ENCODE data around the gene ZNF423.

The ZNF423 gene

GRCh38 chr16:49473773-49474172, 382.1 kb downstream of the ZNF423 start:
- TF ChIP-seq, protein P1, sequence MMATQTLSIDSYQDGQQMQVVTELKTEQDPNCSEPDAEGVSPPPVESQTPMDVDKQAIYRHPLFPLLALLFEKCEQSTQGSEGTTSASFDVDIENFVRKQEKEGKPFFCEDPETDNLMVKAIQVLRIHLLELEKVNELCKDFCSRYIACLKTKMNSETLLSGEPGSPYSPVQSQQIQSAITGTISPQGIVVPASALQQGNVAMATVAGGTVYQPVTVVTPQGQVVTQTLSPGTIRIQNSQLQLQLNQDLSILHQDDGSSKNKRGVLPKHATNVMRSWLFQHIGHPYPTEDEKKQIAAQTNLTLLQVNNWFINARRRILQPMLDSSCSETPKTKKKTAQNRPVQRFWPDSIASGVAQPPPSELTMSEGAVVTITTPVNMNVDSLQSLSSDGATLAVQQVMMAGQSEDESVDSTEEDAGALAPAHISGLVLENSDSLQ (IDR thresholded peaks at IDR 0.05): no peak
- TF ChIP-seq TARDBP (IDR thresholded peaks at IDR 0.05) (no peak), ARNT (IDR thresholded peaks at IDR 0.05) (no peak), LEF1 (IDR thresholded peaks at IDR 0.05; ENCODE audit: borderline replicate concordance) (no peak), L3MBTL2 (conservative IDR thresholded peaks at IDR 0.05) (no peak), FOXK2 (IDR thresholded peaks at IDR 0.05) (no peak), SUZ12 (IDR thresholded peaks at IDR 0.05) (no peak), FOXM1 (IDR thresholded peaks at IDR 0.05; ENCODE audit: borderline replicate concordance) (no peak), CTBP1 (IDR thresholded peaks at IDR 0.05; ENCODE audit: borderline replicate concordance) (no peak), NFRKB (IDR thresholded peaks at IDR 0.05) (no peak), ZNF384 (IDR thresholded peaks at IDR 0.05) (no peak), BHLHE40 (IDR thresholded peaks at IDR 0.05; ENCODE audit: borderline replicate concordance) (no peak), SP1 (IDR thresholded peaks at IDR 0.05) (no peak), FOXA1 (IDR thresholded peaks at IDR 0.05) (no peak), ELF4 (IDR thresholded peaks at IDR 0.05) (no peak), HDGF (IDR thresholded peaks at IDR 0.05; ENCODE audit: borderline replicate concordance) (no peak)
- ChIA-PET CTCF (no interaction called here), POLR2A (no interaction called here)
- DNase-seq (ENCODE audit: extremely low spot score): no peak

GRCh38 chr16:49473131-49473530, 382.8 kb downstream of the ZNF423 start:
- no peak for TF ChIP-seq CTBP1 (IDR thresholded peaks at IDR 0.05; ENCODE audit: borderline replicate concordance)
- TF ChIP-seq FOXM1 (IDR thresholded peaks at IDR 0.05; ENCODE audit: borderline replicate concordance): no peak
- TF ChIP-seq SP1 (IDR thresholded peaks at IDR 0.05): no peak
- TF ChIP-seq, protein P1 (IDR thresholded peaks at IDR 0.05): no peak
- TF ChIP-seq TARDBP (IDR thresholded peaks at IDR 0.05): no peak
- no peak for TF ChIP-seq L3MBTL2 (conservative IDR thresholded peaks at IDR 0.05)
- TF ChIP-seq FOXK2 (IDR thresholded peaks at IDR 0.05): no peak
- no peak for TF ChIP-seq ARNT (IDR thresholded peaks at IDR 0.05)
- TF ChIP-seq FOXA1 (IDR thresholded peaks at IDR 0.05): no peak
- TF ChIP-seq LEF1 (IDR thresholded peaks at IDR 0.05; ENCODE audit: borderline replicate concordance): no peak
- TF ChIP-seq ZNF384 (IDR thresholded peaks at IDR 0.05): no peak
- no peak for TF ChIP-seq HDGF (IDR thresholded peaks at IDR 0.05; ENCODE audit: borderline replicate concordance)
- no peak for TF ChIP-seq SUZ12 (IDR thresholded peaks at IDR 0.05)
- TF ChIP-seq NFRKB (IDR thresholded peaks at IDR 0.05): no peak
- TF ChIP-seq ELF4 (IDR thresholded peaks at IDR 0.05): no peak
- TF ChIP-seq BHLHE40 (IDR thresholded peaks at IDR 0.05; ENCODE audit: borderline replicate concordance): no peak

DNA sequence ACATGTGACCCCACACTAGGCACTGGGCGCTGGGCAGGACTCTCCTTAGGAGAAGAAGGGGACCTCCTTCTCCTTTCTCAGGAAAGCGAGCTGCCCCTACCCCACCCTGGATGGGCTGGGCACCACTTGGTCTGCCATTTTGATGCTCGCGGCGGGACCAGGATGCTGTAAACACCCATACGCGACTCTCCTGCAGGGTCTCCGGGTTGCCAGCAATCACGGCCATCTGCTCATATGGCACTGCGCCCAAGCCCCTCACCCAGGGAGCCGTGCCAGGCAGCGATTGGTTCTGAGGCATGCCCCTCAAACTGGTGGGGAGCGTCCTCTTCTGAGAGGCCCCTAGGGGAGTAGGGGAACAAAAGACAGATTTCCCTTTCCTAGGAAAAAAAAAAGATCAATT, 383.3 kb downstream of the ZNF423 start:
- CTCF ChIA-PET: no interaction called here
- POLR2A ChIA-PET: no interaction called here
- DNase-seq (ENCODE audit: extremely low spot score): no peak
- TF ChIP-seq FOXK2 (IDR thresholded peaks at IDR 0.05) (no peak), FOXM1 (IDR thresholded peaks at IDR 0.05; ENCODE audit: borderline replicate concordance) (no peak), SP1 (IDR thresholded peaks at IDR 0.05) (no peak), NFRKB (IDR thresholded peaks at IDR 0.05) (no peak), SUZ12 (IDR thresholded peaks at IDR 0.05) (no peak), ARNT (IDR thresholded peaks at IDR 0.05) (no peak), ZNF384 (IDR thresholded peaks at IDR 0.05) (no peak), FOXA1 (IDR thresholded peaks at IDR 0.05) (no peak), LEF1 (IDR thresholded peaks at IDR 0.05; ENCODE audit: borderline replicate concordance) (no peak), L3MBTL2 (conservative IDR thresholded peaks at IDR 0.05) (no peak), HDGF (IDR thresholded peaks at IDR 0.05; ENCODE audit: borderline replicate concordance) (no peak), BHLHE40 (IDR thresholded peaks at IDR 0.05; ENCODE audit: borderline replicate concordance) (no peak), TARDBP (IDR thresholded peaks at IDR 0.05) (no peak), CTBP1 (IDR thresholded peaks at IDR 0.05; ENCODE audit: borderline replicate concordance) (no peak), ELF4 (IDR thresholded peaks at IDR 0.05) (no peak)
- TF ChIP-seq, protein P1 (IDR thresholded peaks at IDR 0.05): no peak

More at GRCh38 chr16:49473131-49473530, 382.8 kb downstream of the ZNF423 start:
- ChIA-PET CTCF (no interaction called here), POLR2A (no interaction called here)
- DNase-seq (ENCODE audit: extremely low spot score): no peak

DNA sequence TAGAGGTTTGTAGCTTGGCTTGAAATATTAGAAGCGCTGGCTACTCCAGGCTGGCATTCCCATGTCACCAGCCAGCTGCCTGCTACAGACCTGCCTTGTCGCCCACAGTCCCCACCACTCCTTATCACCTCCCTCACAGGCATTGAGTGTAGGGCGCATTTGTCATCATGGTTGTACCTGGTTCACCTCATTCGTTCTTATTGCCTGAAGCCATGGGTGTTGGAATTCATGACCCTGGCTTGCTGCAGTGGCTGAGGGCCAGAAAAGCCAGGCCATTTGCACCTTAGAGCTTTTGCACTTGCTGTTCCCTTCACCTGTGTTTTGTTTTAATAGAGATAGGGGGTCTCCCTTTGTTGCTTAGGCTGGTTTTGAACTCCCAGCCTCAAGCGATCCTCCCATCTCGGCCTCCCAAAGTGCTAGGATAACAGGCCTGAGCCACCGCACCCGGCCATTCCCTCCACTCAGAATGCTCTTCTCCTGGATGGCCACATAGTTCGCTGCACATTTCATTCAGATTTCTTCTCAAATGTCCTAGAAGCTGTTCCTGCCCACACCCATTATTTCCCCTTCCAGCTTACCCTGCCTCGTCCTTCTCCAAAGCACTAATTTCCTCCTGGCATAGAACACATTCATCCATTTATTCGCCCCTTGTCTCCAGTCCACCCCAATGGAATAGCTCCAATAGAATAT, 384.7 kb downstream of the ZNF423 start:
- ChIA-PET CTCF (interaction anchor here (0.6 kb wide), 1 partner anchor 268 kb away, joined by 3 read pairs; no protein-coding TSS in a partner anchor), POLR2A (no interaction called here)
- TF ChIP-seq FOXA1 (IDR thresholded peaks at IDR 0.05): no peak
- TF ChIP-seq ZNF384 (IDR thresholded peaks at IDR 0.05): no peak
- no peak for TF ChIP-seq TARDBP (IDR thresholded peaks at IDR 0.05)
- TF ChIP-seq FOXM1 (IDR thresholded peaks at IDR 0.05; ENCODE audit: borderline replicate concordance): no peak
- no peak for TF ChIP-seq FOXK2 (IDR thresholded peaks at IDR 0.05)
- no peak for TF ChIP-seq HDGF (IDR thresholded peaks at IDR 0.05; ENCODE audit: borderline replicate concordance)
- TF ChIP-seq NFRKB (IDR thresholded peaks at IDR 0.05): no peak
- TF ChIP-seq SUZ12 (IDR thresholded peaks at IDR 0.05): no peak
- DNase-seq (ENCODE audit: extremely low spot score): no peak

DNA sequence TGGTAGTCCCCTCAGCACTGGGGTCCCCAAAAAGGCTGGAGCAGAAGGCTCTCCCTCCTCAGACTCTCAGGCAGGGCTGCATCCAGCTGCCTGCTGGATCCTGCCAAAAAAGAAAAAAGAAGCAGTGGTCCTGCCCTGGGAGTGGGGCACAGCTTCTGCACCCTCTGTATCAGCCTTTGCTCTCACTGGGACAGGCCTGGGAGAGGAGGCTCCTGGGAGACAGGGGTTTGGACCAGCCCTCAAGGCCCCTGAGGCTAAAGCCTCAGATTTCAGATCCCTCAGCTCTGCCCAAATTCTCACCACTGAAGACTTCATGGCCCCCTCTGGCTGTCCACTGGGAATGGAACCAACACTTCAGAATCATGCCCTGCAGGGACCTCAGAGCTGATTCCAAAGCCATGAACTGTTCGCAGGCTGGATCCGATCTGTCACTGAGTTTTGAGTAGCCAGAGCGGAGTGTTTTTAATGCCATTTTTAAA, 385.4 kb downstream of the ZNF423 start:
- DNase-seq (ENCODE audit: extremely low spot score): no peak
- ChIA-PET CTCF (no interaction called here), POLR2A (no interaction called here)
- no peak for TF ChIP-seq ARNT (IDR thresholded peaks at IDR 0.05)
- no peak for TF ChIP-seq FOXK2 (IDR thresholded peaks at IDR 0.05)
- TF ChIP-seq L3MBTL2 (conservative IDR thresholded peaks at IDR 0.05): no peak
- no peak for TF ChIP-seq LEF1 (IDR thresholded peaks at IDR 0.05; ENCODE audit: borderline replicate concordance)
- no peak for TF ChIP-seq FOXM1 (IDR thresholded peaks at IDR 0.05; ENCODE audit: borderline replicate concordance)
- TF ChIP-seq SP1 (IDR thresholded peaks at IDR 0.05): no peak
- no peak for TF ChIP-seq FOXA1 (IDR thresholded peaks at IDR 0.05)
- no peak for TF ChIP-seq NFRKB (IDR thresholded peaks at IDR 0.05)
- TF ChIP-seq TARDBP (IDR thresholded peaks at IDR 0.05): no peak
- TF ChIP-seq SUZ12 (IDR thresholded peaks at IDR 0.05): no peak
- TF ChIP-seq BHLHE40 (IDR thresholded peaks at IDR 0.05; ENCODE audit: borderline replicate concordance): no peak
